Epidermal melanocyte (primary cell): ENCODE data around the gene CAPS2.
"Not testable (repeated sequence)": the region's sequence is repeated elsewhere in the genome, so short reads cannot be mapped to it uniquely, and the experiment has no call there.

ENCODE experiments used
- DNase-seq: peaks from one replicate; pipeline ENCODE4 v3.0.0; 2011; ENCODE audit warnings: low spot score; ENCODE audit not compliant: insufficient read length

Gene CAPS2

GRCh38 chr12:75329918-75330826 lies at the start of gene CAPS2:
CAPS2 (minus strand) TSS chr12:75330324; CDS start chr12:75326498, 3,826 bp downstream.
- DNase-seq: peak; percentile 52

GRCh38 chr12:75378354-75378753 lies 48.2 kb upstream of the CAPS2 start:
- DNase-seq: no peak

GRCh38 chr12:75374971-75375370 lies 44.8 kb upstream of the CAPS2 start:
- DNase-seq: no peak

- no peak for DNase-seq
Measured at GRCh38 chr12:75366629-75367028, 36.5 kb upstream of the CAPS2 start.

- peak; percentile 34 for DNase-seq
Measured at GRCh38 chr12:75364919-75365318, 34.8 kb upstream of the CAPS2 start.

GRCh38 chr12:75361408-75361807 lies 31.3 kb upstream of the CAPS2 start:
- no peak for DNase-seq

- DNase-seq: no peak
Measured at GRCh38 chr12:75360920-75361319, 30.8 kb upstream of the CAPS2 start.

- DNase-seq: no peak
Measured at GRCh38 chr12:75354011-75354410, 23.9 kb upstream of the CAPS2 start.

- no peak for DNase-seq
Measured at GRCh38 chr12:75350413-75350812, 20.3 kb upstream of the CAPS2 start.

GRCh38 chr12:75349946-75350345 lies 19.8 kb upstream of the CAPS2 start:
- DNase-seq: no peak

GRCh38 chr12:75346215-75346614 lies 16.1 kb upstream of the CAPS2 start:
- not testable (repeated sequence) for DNase-seq

- no peak for DNase-seq
Measured at GRCh38 chr12:75345531-75345930, 15.4 kb upstream of the CAPS2 start.

- DNase-seq: no peak
Measured at GRCh38 chr12:75341873-75342272, 11.7 kb upstream of the CAPS2 start.

GRCh38 chr12:75337905-75338304 lies 7.8 kb upstream of the CAPS2 start:
- DNase-seq: no peak

- DNase-seq: peak; percentile 42
Measured at GRCh38 chr12:75334384-75335030, 4.4 kb upstream of the CAPS2 start, which contains the start of gene GLIPR1L1. GLIPR1L1 (plus strand) TSS chr12:75334670; CDS start chr12:75334729, 59 bp downstream.

- no peak for DNase-seq
Measured at GRCh38 chr12:75327642-75328041, 2.5 kb downstream of the CAPS2 start.

GRCh38 chr12:75323663-75324062 lies 6.5 kb downstream of the CAPS2 start:
- no peak for DNase-seq

- DNase-seq: no peak
Measured at GRCh38 chr12:75322464-75322863, 7.7 kb downstream of the CAPS2 start.

GRCh38 chr12:75317784-75318183 lies 12.3 kb downstream of the CAPS2 start:
- DNase-seq: no peak

GRCh38 chr12:75315518-75315917 lies 14.6 kb downstream of the CAPS2 start:
- DNase-seq: no peak

- no peak for DNase-seq
Measured at GRCh38 chr12:75311369-75311768, 18.8 kb downstream of the CAPS2 start.

GRCh38 chr12:75308279-75308678 lies 21.8 kb downstream of the CAPS2 start:
- no peak for DNase-seq
